ENCODE measurements around the gene TTC39A. TPM values are rescaled to one million over a fixed set of nuclear protein-coding genes. Genes with fewer than 3 reads are reported as not detected.
A peak's percentile ranks its signal among the peaks of the same experiment; 100 is the strongest.

Gene TTC39A
- total RNA-seq, 1 donor from 2014 or later = 1.4 TPM

DNA sequence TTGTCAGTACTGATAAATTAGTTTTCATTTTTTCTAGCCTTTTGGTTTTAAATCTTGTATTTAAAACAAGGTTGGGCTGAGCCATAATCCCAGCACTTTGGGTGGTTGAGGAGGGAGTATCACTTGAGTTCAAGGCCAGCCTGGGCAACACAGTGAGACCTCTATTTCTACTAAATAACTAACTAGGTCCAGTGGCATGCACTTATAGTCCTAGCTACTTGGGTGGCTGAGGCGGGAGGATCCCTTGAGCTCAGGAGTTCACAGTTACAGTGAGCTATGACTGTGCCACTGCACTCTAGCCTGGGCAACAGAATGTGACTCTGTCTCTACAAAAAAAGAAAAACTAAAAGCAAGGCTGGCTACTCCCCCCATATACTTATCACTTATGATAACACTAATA is 21.5 kb upstream of the TTC39A start:
- no peak for FAIRE-seq
- H3K4me3 Mint-ChIP-seq (ENCODE audit: unreplicated experiment) = no peak overlapping the region

GRCh38 chr1:51349862-51350261 is 19.5 kb upstream of the TTC39A start:
- H3K4me1 ChIP-seq (ENCODE audit: insufficient read depth, low read length) = no peaks in the 10 kb centered on the region
- peaks cover 10% of the 10 kb centered on the region for H3K27me3 Mint-ChIP-seq (ENCODE audit: low read depth, unreplicated experiment)
- H3K4me2 ChIP-seq (ENCODE audit: low read length) = no peak overlapping the region
- H3K4me3 Mint-ChIP-seq (ENCODE audit: unreplicated experiment) = no peak overlapping the region
- no peak overlapping the region for H3K4me3 ChIP-seq (ENCODE audit: insufficient read depth, low read depth, low read length)
- peaks cover 3% of the 10 kb centered on the region for H3K36me3 Mint-ChIP-seq (ENCODE audit: low read depth, unreplicated experiment)
- no peak overlapping the region for H3K27ac ChIP-seq (ENCODE audit: low read depth, low read length)
- H3K9me3 Mint-ChIP-seq (ENCODE audit: unreplicated experiment) = no peaks in the 10 kb centered on the region
- TF ChIP-seq, protein P1, sequence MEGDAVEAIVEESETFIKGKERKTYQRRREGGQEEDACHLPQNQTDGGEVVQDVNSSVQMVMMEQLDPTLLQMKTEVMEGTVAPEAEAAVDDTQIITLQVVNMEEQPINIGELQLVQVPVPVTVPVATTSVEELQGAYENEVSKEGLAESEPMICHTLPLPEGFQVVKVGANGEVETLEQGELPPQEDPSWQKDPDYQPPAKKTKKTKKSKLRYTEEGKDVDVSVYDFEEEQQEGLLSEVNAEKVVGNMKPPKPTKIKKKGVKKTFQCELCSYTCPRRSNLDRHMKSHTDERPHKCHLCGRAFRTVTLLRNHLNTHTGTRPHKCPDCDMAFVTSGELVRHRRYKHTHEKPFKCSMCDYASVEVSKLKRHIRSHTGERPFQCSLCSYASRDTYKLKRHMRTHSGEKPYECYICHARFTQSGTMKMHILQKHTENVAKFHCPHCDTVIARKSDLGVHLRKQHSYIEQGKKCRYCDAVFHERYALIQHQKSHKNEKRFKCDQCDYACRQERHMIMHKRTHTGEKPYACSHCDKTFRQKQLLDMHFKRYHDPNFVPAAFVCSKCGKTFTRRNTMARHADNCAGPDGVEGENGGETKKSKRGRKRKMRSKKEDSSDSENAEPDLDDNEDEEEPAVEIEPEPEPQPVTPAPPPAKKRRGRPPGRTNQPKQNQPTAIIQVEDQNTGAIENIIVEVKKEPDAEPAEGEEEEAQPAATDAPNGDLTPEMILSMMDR (IDR thresholded peaks at IDR 0.05; ENCODE audit: insufficient read depth, low read depth, low read length) = no peak
- no peak for TF ChIP-seq EZH2 (IDR thresholded peaks at IDR 0.05; ENCODE audit: insufficient read depth, low read length)
- no peaks in the 10 kb centered on the region for H3K79me2 ChIP-seq (ENCODE audit: insufficient read depth, low read length)
- no peak overlapping the region for H3K9ac ChIP-seq (ENCODE audit: low read length)
- no peaks in the 10 kb centered on the region for H3K4me1 Mint-ChIP-seq (ENCODE audit: low read depth, unreplicated experiment)
- H2AFZ ChIP-seq (ENCODE audit: low read depth, low read length) = no peak overlapping the region
- peaks cover 5% of the 10 kb centered on the region for H3K27me3 ChIP-seq (ENCODE audit: insufficient read depth, low read length)
- H3K9me3 ChIP-seq (ENCODE audit: insufficient read depth, low read depth, low read length) = no peaks in the 10 kb centered on the region
- H4K20me1 ChIP-seq (ENCODE audit: insufficient read depth, low read length) = peaks cover 5% of the 10 kb centered on the region
- no peak for DNase-seq (ENCODE audit: low read depth)
- peaks cover 1% of the 10 kb centered on the region for H3K36me3 ChIP-seq (ENCODE audit: insufficient read depth, low read length)
- peak overlapping the region; percentile 41 for H3K27ac Mint-ChIP-seq (ENCODE audit: unreplicated experiment)
- no peak for FAIRE-seq

More for the DNA sequence above, 21.5 kb upstream of the TTC39A start:
- no peak overlapping the region for H3K27ac Mint-ChIP-seq (ENCODE audit: unreplicated experiment)
- Histone ChIP-seq H3K79me2 (ENCODE audit: insufficient read depth, low read length) (no peaks in the 10 kb centered on the region), H3K9me3 (ENCODE audit: insufficient read depth, low read depth, low read length) (no peaks in the 10 kb centered on the region), H4K20me1 (ENCODE audit: insufficient read depth, low read length) (no peaks in the 10 kb centered on the region), H3K4me3 (ENCODE audit: insufficient read depth, low read depth, low read length) (no peak overlapping the region), H3K27ac (ENCODE audit: low read depth, low read length) (no peak overlapping the region), H2AFZ (ENCODE audit: low read depth, low read length) (no peak overlapping the region), H3K4me1 (ENCODE audit: insufficient read depth, low read length) (no peaks in the 10 kb centered on the region), H3K4me2 (ENCODE audit: low read length) (no peak overlapping the region), H3K9ac (ENCODE audit: low read length) (no peak overlapping the region), H3K27me3 (ENCODE audit: insufficient read depth, low read length) (no peaks in the 10 kb centered on the region), H3K36me3 (ENCODE audit: insufficient read depth, low read length) (peaks cover 8% of the 10 kb centered on the region)
- no peaks in the 10 kb centered on the region for H3K9me3 Mint-ChIP-seq (ENCODE audit: unreplicated experiment)
- peaks cover 3% of the 10 kb centered on the region for H3K36me3 Mint-ChIP-seq (ENCODE audit: low read depth, unreplicated experiment)
- H3K4me1 Mint-ChIP-seq (ENCODE audit: low read depth, unreplicated experiment) = no peaks in the 10 kb centered on the region
- no peak for DNase-seq (ENCODE audit: low read depth)
- no peak for TF ChIP-seq EZH2 (IDR thresholded peaks at IDR 0.05; ENCODE audit: insufficient read depth, low read length)
- TF ChIP-seq, protein P1 (IDR thresholded peaks at IDR 0.05; ENCODE audit: insufficient read depth, low read depth, low read length) = no peak
- H3K27me3 Mint-ChIP-seq (ENCODE audit: low read depth, unreplicated experiment) = no peaks in the 10 kb centered on the region

GRCh38 chr1:51348147-51348527 is 17.8 kb upstream of the TTC39A start:
- Histone ChIP-seq H3K9me3 (ENCODE audit: insufficient read depth, low read depth, low read length) (no peaks in the 10 kb centered on the region), H3K9ac (ENCODE audit: low read length) (no peak overlapping the region), H3K4me1 (ENCODE audit: insufficient read depth, low read length) (no peaks in the 10 kb centered on the region), H2AFZ (ENCODE audit: low read depth, low read length) (no peak overlapping the region), H3K27ac (ENCODE audit: low read depth, low read length) (no peak overlapping the region), H4K20me1 (ENCODE audit: insufficient read depth, low read length) (peaks cover 5% of the 10 kb centered on the region), H3K4me2 (ENCODE audit: low read length) (no peak overlapping the region), H3K4me3 (ENCODE audit: insufficient read depth, low read depth, low read length) (no peak overlapping the region), H3K36me3 (ENCODE audit: insufficient read depth, low read length) (no peaks in the 10 kb centered on the region), H3K79me2 (ENCODE audit: insufficient read depth, low read length) (no peaks in the 10 kb centered on the region), H3K27me3 (ENCODE audit: insufficient read depth, low read length) (peaks cover 21% of the 10 kb centered on the region)
- H3K36me3 Mint-ChIP-seq (ENCODE audit: low read depth, unreplicated experiment) = peaks cover 3% of the 10 kb centered on the region
- no peak for DNase-seq (ENCODE audit: low read depth)
- peaks cover 23% of the 10 kb centered on the region for H3K27me3 Mint-ChIP-seq (ENCODE audit: low read depth, unreplicated experiment)
- H3K27ac Mint-ChIP-seq (ENCODE audit: unreplicated experiment) = no peak overlapping the region
- no peaks in the 10 kb centered on the region for H3K4me1 Mint-ChIP-seq (ENCODE audit: low read depth, unreplicated experiment)
- H3K4me3 Mint-ChIP-seq (ENCODE audit: unreplicated experiment) = no peak overlapping the region
- FAIRE-seq = no peak
- H3K9me3 Mint-ChIP-seq (ENCODE audit: unreplicated experiment) = peaks cover 3% of the 10 kb centered on the region
- TF ChIP-seq EZH2 (IDR thresholded peaks at IDR 0.05; ENCODE audit: insufficient read depth, low read length) = no peak
- TF ChIP-seq, protein P1 (IDR thresholded peaks at IDR 0.05; ENCODE audit: insufficient read depth, low read depth, low read length) = no peak
